Esophagus mucosa (tissue), 1 donor: Measurements from ENCODE around the gene FDX2. TPM values are rescaled to one million over a fixed set of nuclear protein-coding genes. Genes with fewer than 3 reads are reported as not detected.
"Not testable (repeated sequence)": the region's sequence is repeated elsewhere in the genome, so short reads cannot be mapped to it uniquely, and the experiment has no call there.

Source experiments
- ATAC-seq: fragments of 200-7000 bp; cut with Tn5 transposase; one replicate; pipeline ENCODE4 v1.9.1; 2020
- total RNA-seq: library from RNA; stranded (reverse); gene quantifications from one replicate; pipeline ENCODE4 v1.2.4, GENCODE V29; 2023
- donor health status: DM: yes; HTN: yes; CAD: no.

Gene FDX2
- total RNA-seq, 1 donor from 2014 or later, result 11.3 TPM

- ATAC-seq, result no peak
These were observed 32.3 kb downstream of the FDX2 start for GRCh38 chr19:10283301-10284064.

DNA sequence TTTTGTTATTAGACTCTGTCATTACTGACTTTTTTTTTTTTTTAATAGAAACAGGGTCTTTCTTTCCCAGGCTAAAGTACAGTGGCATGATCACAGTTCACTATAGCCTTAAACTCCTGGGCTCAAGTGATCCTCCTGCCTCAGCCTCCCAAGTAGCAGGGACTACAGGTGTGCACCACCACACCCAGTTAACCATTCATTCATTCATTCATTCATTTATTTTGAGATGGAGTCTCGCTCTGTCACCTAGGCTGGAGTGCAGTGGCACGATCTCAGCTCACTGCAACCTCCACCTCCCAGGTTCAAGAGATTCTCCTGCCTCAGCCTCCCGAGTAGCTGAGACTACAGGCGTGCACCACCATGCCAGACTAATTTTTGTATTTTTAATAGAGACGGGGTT, 33.8 kb downstream of the FDX2 start:
- not testable (repeated sequence) for ATAC-seq

DNA sequence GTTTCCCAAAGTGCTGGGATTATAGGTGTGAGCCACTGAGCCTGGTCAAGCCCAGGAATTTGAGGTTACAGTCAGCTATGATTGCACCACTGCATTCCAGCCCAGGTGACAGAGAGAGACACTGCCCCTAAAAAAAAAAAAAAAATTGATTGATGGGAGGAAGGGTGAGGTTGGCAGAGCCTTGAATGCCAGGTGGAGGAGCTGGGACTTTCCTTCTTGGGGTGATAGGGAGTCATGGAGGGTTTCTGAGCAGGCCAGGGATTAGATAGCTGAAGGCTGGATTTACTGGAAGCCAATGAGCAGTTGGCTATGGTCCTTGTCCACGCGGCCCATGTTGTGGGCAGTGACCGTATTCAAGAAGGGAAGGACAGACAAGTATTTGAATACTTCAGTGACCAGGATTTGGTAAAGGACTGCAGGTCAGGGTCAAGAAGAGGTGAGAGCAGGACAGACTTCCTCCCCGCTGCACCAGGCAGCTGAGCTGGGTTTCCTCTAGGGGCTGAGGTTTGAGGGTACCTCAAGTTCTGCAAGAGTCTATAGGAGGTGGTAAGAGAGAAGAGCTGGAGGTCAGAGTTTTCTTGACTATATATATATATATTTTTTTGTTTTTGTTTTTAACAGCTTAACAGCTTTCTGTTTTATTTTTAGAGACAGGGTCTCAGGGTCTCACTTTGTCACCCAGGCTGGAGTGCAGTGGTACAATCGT, 35.9 kb downstream of the FDX2 start:
- ATAC-seq, result no peak

- ATAC-seq, result no peak
These were observed 36.9 kb downstream of the FDX2 start for GRCh38 chr19:10278935-10279334.

DNA sequence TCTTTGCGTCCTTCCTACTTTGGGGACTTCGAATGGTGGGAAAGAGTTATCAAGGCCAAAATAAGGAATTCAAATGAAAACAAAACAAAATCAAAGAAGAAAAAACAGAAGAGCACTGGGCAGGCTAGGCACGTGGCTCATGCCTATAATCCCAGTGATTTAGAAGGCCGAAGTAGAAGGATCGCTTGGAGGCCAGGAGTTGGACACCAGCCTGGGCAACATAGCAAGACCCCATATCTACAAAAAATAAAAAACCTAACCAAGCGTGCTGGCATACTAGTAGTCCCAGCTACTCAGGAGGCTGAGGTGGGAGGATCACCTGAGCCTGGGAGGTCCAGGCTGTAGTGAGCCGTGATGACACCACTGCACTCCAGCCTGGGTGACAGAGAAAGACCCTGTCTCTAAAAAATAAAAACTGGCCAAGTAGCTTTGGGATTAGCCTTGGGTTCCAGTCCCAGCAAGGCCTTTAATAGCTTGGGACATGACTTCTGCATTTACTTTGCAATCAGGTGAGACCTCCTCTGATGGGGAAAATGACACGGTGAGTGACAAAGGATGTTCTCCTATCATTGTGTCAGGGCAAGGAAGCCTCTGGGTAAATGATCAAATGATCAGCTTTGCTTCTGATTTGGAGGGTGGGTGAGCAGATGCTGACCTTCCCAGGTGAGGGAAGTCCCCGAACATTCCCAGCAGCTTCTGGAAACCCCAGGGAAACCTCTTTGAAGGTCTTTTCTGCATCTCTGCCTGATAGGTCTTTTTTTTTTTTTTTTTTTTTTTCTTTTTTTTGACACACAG, 37.8 kb downstream of the FDX2 start:
- no peak for ATAC-seq

DNA sequence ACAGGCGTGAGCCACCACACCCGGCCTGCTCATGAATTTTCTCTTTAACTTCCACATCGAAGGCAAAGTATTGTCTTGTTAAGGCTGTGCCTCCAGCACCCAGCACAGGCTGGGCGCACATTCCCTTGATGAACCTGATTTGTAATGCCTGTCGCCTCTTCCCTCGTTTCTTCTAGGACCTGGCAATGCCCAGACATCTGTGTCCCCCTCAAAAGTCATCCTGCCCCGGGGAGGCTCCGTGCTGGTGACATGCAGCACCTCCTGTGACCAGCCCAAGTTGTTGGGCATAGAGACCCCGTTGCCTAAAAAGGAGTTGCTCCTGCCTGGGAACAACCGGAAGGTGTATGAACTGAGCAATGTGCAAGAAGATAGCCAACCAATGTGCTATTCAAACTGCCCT, 41.2 kb downstream of the FDX2 start:
- no peak for ATAC-seq

DNA sequence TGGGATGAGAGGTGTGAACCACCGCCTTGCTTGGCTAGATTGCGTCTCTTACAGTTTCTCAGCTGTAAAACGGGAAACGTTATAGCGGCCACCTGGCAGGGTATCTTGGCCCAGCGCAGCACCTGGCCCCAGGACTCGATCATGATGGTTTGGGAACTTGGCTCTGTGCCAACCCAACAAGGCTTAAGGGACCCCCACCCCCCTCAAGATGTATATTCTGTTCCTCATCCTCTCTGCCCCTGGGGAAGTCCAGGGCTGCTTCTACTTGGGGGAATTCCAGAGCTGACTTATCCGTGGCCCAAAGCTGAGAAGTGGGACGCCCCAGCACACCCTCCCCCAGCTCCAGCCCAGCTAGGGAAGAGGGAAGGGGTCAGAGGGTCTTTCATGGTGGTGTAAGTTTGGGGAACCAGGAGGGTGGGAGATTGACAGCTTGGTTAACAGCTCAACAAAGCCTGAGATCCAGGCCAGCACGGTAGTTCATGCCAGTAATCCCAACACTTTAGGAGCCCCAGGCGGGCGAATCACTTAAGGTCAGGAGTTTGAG, 44.2 kb downstream of the FDX2 start:
- ATAC-seq, result no peak

- ATAC-seq, result peak; percentile 65
These were observed 45.0 kb downstream of the FDX2 start, which contains the start of gene ICAM1 for GRCh38 chr19:10270616-10271394. ICAM1 (plus strand) TSS chr19:10271120; CDS start chr19:10271160, 40 bp downstream.

DNA sequence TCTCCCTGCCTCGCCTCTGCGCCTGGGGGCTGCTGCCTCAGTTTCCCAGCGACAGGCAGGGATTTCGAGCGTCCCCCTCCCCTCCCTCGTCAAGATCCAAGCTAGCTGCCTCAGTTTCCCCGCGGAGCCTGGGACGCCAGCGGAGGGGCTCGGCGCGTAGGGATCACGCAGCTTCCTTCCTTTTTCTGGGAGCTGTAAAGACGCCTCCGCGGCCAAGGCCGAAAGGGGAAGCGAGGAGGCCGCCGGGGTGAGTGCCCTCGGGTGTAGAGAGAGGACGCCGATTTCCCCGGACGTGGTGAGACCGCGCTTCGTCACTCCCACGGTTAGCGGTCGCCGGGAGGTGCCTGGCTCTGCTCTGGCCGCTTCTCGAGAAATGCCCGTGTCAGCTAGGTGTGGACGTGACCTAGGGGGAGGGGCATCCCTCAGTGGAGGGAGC, 45.6 kb downstream of the FDX2 start:
- peak; percentile 71 for ATAC-seq

DNA sequence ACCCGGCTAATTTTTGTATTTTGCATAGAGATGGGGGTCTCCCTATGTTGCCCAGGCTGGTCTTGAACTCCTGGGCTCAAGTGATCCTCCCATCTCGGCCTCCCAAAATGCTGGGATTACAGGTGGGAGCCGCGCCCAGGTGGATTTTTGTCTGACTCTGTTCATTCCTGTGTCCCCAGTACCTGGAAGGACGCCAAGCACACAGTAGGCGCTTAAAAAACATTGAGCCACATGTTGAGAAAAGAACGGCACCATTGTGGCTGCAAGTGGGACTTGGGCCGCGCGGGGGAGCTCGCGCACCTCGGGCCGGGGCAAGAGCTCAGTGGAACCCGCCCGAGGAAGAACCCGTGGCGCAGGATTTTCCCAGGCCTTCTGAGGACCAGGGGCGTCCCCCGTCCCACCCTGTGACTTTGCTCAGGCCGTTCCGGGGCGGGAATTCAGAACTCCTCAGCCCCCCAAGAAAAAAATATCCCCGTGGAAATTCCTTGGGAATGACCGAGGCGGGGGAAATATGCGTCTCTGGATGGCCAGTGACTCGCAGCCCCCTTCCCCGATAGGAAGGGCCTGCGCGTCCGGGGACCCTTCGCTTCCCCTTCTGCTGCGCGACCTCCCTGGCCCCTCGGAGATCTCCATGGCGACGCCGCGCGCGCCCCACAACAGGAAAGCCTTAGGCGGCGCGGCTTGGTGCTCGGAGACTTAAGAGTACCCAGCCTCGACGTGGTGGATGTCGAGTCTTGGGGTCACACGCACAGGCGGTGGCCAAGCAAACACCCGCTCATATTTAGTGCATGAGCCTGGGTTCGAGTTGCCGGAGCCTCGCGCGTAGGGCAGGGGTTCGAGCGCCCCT, 46.3 kb downstream of the FDX2 start:
- ATAC-seq, result peak; percentile 77

GRCh38 chr19:10268071-10268470, 47.7 kb downstream of the FDX2 start:
- no peak for ATAC-seq

DNA sequence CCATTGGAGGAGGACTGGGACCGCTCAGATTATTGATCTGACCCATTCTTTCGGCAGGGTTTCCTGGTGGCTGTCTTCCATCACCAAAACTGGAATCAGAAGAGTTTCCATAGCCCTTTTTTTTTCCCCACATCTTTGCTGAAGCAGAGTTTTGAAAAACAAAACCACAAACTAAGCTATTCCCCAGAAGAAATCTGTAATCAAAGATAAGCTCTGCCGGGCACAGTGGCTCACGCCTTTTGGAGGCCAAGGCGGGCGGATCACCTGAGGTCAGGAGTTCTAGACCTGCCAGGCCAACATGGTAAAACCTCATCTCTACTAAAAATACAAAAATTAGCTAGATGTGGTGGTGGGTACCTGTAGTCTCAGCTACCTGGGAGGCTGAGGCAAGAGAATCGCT, 49.1 kb downstream of the FDX2 start:
- no peak for ATAC-seq

DNA sequence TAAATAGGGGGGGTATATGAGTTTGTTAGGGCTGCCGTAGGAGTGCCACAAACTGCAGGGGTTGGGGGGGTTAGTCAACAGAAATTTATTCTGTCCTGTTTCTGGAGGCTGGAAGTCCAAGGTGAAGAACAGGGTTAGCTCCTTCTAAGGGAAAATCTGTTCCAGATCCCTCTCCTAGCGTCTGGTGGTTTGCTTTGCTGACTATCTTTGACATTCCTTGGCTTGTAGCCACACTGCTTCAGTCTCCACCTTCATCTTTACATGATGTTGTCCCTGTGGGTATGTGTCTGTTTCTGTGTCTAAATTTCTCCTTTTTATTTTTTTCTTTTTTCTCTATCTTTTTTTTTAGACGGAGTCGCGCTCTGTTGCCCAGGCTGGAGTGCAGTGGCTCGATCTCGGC, 53.0 kb downstream of the FDX2 start:
- no peak for ATAC-seq

DNA sequence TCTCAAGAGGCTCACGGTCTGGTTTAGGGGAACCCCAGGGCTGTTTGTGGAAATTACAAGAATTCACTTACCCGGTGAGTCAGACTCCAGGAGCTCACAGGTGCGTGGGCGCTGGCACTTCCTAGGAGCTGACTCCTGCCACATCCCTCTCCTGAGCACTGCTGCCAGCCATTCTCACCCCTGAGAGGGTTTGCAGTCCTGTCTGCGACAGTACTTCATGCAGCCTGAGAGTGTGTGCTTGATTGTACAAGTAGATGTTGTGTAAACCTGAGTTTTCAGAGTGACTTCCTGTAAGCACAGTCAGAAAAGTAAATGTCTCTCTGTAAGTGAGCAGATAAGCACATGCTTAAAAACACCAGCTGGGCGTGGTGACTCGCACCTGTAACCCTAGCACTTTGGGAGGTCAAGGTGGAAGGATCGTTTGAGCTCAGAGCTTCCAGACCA, 55.7 kb downstream of the FDX2 start:
- ATAC-seq, result peak; percentile 65

Other genes starting within 250 kb of the FDX2 start
- gene SHFL, start 229.7 kb downstream of the FDX2 start, total RNA-seq, result 11.1 TPM
- not detected for gene ANGPTL6, start 213.3 kb downstream of the FDX2 start, total RNA-seq
- gene PPAN, start 209.7 kb downstream of the FDX2 start, total RNA-seq, result 32.3 TPM
- 4.8 TPM for gene P2RY11, start 204.3 kb downstream of the FDX2 start, total RNA-seq
- gene EIF3G, start 196.1 kb downstream of the FDX2 start, total RNA-seq, result 166 TPM
- 63.7 TPM for gene DNMT1, start 121.1 kb downstream of the FDX2 start, total RNA-seq
- 2.5 TPM for gene S1PR2, start 84.7 kb downstream of the FDX2 start, total RNA-seq
- gene MRPL4, start 63.8 kb downstream of the FDX2 start, total RNA-seq, result 68.7 TPM
- 3.5 TPM for gene ICAM1, start 44.9 kb downstream of the FDX2 start, total RNA-seq
- not detected for gene ICAM4, start 29.1 kb downstream of the FDX2 start, total RNA-seq
- 1.3 TPM for gene ICAM5, start 26.1 kb downstream of the FDX2 start, total RNA-seq
- 1.0 TPM for gene ZGLP1, start 6.2 kb downstream of the FDX2 start, total RNA-seq
- 19.6 TPM for gene RAVER1, start 17.5 kb upstream of the FDX2 start, total RNA-seq
- gene ICAM3, start 23.6 kb upstream of the FDX2 start, total RNA-seq, result 7.6 TPM
- gene TYK2, start 64.6 kb upstream of the FDX2 start, total RNA-seq, result 51.1 TPM
- 86.5 TPM for gene CDC37, start 87.5 kb upstream of the FDX2 start, total RNA-seq
- gene PDE4A, start 104.5 kb upstream of the FDX2 start, total RNA-seq, result 0.92 TPM
- 60.6 TPM for gene KEAP1, start 187.3 kb upstream of the FDX2 start, total RNA-seq
- 7.9 TPM for gene S1PR5, start 201.4 kb upstream of the FDX2 start, total RNA-seq
- 42.2 TPM for gene ATG4D, start 227.9 kb upstream of the FDX2 start, total RNA-seq
- gene KRI1, start 250.0 kb upstream of the FDX2 start, total RNA-seq, result 22.5 TPM